ENCODE results near the gene PTX4. TPM values are rescaled to one million over a fixed set of nuclear protein-coding genes. Genes with fewer than 3 reads are reported as not detected.

Gene PTX4
- total RNA-seq, 1 experiment from 2014 or later: not detected

DNA sequence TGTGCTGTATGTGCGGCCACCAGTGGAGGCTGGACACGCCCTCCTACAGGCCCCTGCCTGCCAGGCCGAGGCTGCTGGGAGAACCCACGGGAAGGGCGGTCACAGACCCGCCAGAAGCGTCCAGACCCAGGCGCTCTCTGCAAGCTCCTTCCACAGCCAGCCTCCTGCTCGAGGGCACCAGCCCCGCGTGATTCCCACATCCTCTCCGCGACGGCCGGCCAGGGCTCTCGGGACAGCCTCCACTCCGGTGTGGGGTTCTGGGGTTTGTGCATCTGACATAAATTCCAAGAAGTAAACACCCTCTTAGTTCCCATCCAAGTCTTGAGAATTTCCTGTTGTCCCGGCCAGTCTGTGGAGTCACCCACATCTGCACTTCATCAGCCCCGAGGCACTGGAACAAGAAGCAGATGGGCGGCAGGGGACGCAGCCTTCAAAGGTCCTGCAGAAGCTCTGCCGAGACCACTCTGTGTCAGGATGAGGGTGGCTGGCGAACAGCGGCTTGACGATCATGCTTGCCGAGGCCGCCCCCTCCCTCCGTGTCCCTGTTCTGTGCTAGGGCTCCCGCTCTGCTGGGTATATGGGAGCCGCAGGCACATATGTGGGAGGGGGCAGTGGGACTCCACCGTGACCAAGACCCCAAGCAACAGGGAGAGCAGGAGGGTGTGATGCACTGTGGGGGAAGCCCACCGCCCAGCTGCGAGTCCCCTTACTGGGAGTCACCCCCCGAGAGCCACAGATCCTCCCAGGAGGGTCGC lies 42.3 kb upstream of the PTX4 start:
- H2BK12ac ChIP-seq (ENCODE audit: insufficient read length, low read depth, low read length): no peak overlapping the region
- H2AFZ ChIP-seq (ENCODE audit: low read length): no peak overlapping the region
- Mint-ChIP-seq H3K4me1 (no peaks in the 10 kb centered on the region; a peak in 1 of 4 replicates), H3K9me3 (no peaks in the 10 kb centered on the region), H3K4me3 (no peak overlapping the region), H3K36me3 (ENCODE audit: insufficient read depth in 1 of 3, low read depth in 3 of 3) (no peaks in the 10 kb centered on the region), H3K27ac (peak overlapping the region in 1 of 3 experiments; percentile 28; a peak in 1 of 7 replicates), H3K27me3 (ENCODE audit: low read depth) (no peaks in the 10 kb centered on the region)
- no peak overlapping the region for H3K4ac ChIP-seq (ENCODE audit: low read depth, low read length)
- H3K56ac ChIP-seq (ENCODE audit: insufficient read length, low read depth, low read length): no peak overlapping the region
- no peak overlapping the region for H2BK20ac ChIP-seq (ENCODE audit: low read depth, low read length, poor library complexity, severe bottlenecking)
- no peak overlapping the region for H3K14ac ChIP-seq (ENCODE audit: insufficient read depth, low read length)
- H4K5ac ChIP-seq (ENCODE audit: insufficient read length, low read depth, low read length): no peak overlapping the region
- no peaks in the 10 kb centered on the region; the same call in 1 of the 2 replicates for H3K27me3 ChIP-seq (ENCODE audit: insufficient read depth, low read length)
- no peaks in the 10 kb centered on the region for H4K20me1 ChIP-seq (ENCODE audit: control insufficient read depth, insufficient read depth, insufficient read length)
- H2AK5ac ChIP-seq (ENCODE audit: insufficient read length, low read length): no peak overlapping the region
- no peak overlapping the region for H2BK120ac ChIP-seq (ENCODE audit: low read depth, low read length, poor library complexity, severe bottlenecking)
- no peak overlapping the region for H3K9ac ChIP-seq (ENCODE audit: extremely low read depth, insufficient read length, low read length)
- no peak overlapping the region for H3K27ac ChIP-seq (ENCODE audit: insufficient read length, low read depth, low read length)
- TF ChIP-seq, protein P1, sequence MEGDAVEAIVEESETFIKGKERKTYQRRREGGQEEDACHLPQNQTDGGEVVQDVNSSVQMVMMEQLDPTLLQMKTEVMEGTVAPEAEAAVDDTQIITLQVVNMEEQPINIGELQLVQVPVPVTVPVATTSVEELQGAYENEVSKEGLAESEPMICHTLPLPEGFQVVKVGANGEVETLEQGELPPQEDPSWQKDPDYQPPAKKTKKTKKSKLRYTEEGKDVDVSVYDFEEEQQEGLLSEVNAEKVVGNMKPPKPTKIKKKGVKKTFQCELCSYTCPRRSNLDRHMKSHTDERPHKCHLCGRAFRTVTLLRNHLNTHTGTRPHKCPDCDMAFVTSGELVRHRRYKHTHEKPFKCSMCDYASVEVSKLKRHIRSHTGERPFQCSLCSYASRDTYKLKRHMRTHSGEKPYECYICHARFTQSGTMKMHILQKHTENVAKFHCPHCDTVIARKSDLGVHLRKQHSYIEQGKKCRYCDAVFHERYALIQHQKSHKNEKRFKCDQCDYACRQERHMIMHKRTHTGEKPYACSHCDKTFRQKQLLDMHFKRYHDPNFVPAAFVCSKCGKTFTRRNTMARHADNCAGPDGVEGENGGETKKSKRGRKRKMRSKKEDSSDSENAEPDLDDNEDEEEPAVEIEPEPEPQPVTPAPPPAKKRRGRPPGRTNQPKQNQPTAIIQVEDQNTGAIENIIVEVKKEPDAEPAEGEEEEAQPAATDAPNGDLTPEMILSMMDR (conservative IDR thresholded peaks at IDR 0.05): no peak
- H3K18ac ChIP-seq (ENCODE audit: insufficient read length, low read depth, low read length): no peak overlapping the region
- H3K4me1 ChIP-seq (ENCODE audit: insufficient read depth, low read length): no peaks in the 10 kb centered on the region
- no peaks in the 10 kb centered on the region for H3K79me1 ChIP-seq (ENCODE audit: insufficient read depth, low read depth, low read length, poor library complexity, severe bottlenecking)
- H2BK5ac ChIP-seq (ENCODE audit: insufficient read length, low read length): no peak overlapping the region
- no peak overlapping the region for H4K91ac ChIP-seq (ENCODE audit: insufficient read length, low read depth, low read length)
- no peak overlapping the region for H3K23ac ChIP-seq (ENCODE audit: insufficient read length, low read depth, low read length)
- no peak for DNase-seq
- no peaks in the 10 kb centered on the region for H3K23me2 ChIP-seq (ENCODE audit: insufficient read length, low read depth, low read length, poor library complexity, severe bottlenecking)
- H3K9me3 ChIP-seq (ENCODE audit: control insufficient read depth, low read depth, low read length): no peaks in the 10 kb centered on the region
- H4K8ac ChIP-seq (replicated peaks; ENCODE audit: insufficient read length, low read depth, low read length): no peak overlapping the region
- no peaks in the 10 kb centered on the region for H3K79me2 ChIP-seq (ENCODE audit: insufficient read depth, low read length)
- no peak overlapping the region for H2BK15ac ChIP-seq (ENCODE audit: low read depth, low read length)
- WGBS (ENCODE audit: extremely low coverage, insufficient read length, low lambda C conversion rate): no CpG with 5 or more reads among the region's 35 CpGs
- no peak overlapping the region for H3K4me2 ChIP-seq (ENCODE audit: insufficient read depth, insufficient read length, low read length)
- H3T11ph ChIP-seq (ENCODE audit: low read length): no peak overlapping the region

Measured in H9 (cell line).